Spleen (tissue), 7 donors: ENCODE data around the gene CFAP99.

Experiments
- POLR2A ChIP-seq, 3 donors: fragments of 450-650 bp; IDR thresholded peaks; one replicate each; pipeline ENCODE4 v1.5.1; 2017; ENCODE audit warnings: antibody characterized with exemption in 3 of 3, mild to moderate bottlenecking in 1 of 3
- POLR2AphosphoS5 ChIP-seq, 3 donors: sonication (generic); formaldehyde crosslinking; IDR thresholded peaks; one replicate each; pipeline ENCODE4 v1.5.1; 2017; ENCODE audit warnings: antibody characterized with exemption in 3 of 3
- TF ChIP-seq, protein P1 (sequence below), 11 experiments: fragments of 200-600 bp in 7 of 11; fragments of 450-650 bp in 4 of 11; sonication (generic) in 4 of 11; IDR thresholded peaks in 8 of 11; conservative IDR thresholded peaks in 3 of 11; 1 replicate in 7 of 11; 2 replicates in 4 of 11; pipeline versions ENCODE4 v1.4.0 to v1.8.0; 2016 to 2021; ENCODE audit warnings: antibody characterized with exemption in 11 of 11, inconsistent platforms in 4 of 11, mild to moderate bottlenecking in 1 of 11
- donor health status: DM: no; HTN: no; CAD: no; lungs with moderate emphysema.
- donor health status: DM: no; HTN: no; CAD: no.
- donor health status: DM: no; HTN: no; CAD: no.

DNA sequence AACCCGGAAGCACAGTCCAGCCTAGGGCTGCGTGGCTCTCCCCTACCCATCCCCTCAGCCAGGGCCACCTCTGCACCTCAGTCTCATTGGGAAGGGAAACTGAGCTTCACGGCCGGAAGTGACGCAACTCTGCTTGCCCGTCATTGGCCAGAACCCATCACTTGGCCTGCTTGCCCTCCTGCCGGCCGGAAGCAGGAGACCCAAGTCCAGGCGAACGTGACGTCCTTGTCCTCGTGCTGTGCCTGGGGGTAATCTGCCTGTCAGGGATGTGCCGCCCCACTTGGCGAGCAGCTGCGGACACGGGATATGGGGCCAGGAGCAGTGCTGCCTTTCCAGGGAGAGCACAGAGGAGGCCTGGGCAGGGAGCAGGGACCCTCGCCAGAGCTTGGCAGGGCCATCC lies 31.5 kb upstream of the CFAP99 start:
- TF ChIP-seq, protein P1, sequence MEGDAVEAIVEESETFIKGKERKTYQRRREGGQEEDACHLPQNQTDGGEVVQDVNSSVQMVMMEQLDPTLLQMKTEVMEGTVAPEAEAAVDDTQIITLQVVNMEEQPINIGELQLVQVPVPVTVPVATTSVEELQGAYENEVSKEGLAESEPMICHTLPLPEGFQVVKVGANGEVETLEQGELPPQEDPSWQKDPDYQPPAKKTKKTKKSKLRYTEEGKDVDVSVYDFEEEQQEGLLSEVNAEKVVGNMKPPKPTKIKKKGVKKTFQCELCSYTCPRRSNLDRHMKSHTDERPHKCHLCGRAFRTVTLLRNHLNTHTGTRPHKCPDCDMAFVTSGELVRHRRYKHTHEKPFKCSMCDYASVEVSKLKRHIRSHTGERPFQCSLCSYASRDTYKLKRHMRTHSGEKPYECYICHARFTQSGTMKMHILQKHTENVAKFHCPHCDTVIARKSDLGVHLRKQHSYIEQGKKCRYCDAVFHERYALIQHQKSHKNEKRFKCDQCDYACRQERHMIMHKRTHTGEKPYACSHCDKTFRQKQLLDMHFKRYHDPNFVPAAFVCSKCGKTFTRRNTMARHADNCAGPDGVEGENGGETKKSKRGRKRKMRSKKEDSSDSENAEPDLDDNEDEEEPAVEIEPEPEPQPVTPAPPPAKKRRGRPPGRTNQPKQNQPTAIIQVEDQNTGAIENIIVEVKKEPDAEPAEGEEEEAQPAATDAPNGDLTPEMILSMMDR (IDR thresholded peaks at IDR 0.05 in 8 of 11, conservative IDR thresholded peaks at IDR 0.05 in 3 of 11), result no peak
- TF ChIP-seq POLR2AphosphoS5 (IDR thresholded peaks at IDR 0.05) (no peak), POLR2A (IDR thresholded peaks at IDR 0.05) (no peak)
